Neuron (in vitro differentiated cells): ENCODE measurements around the gene B3GNT9.

Experiments
- H2AFZ ChIP-seq: one replicate; pipeline ENCODE4 v1.6.1; 2013; ENCODE audit warnings: low read depth, mild to moderate bottlenecking, inconsistent platforms, low read length, moderate library complexity
- H3K27me3 ChIP-seq: one replicate; pipeline ENCODE4 v1.6.1; 2013; ENCODE audit warnings: low read length; ENCODE audit not compliant: insufficient read depth
- H3K36me3 ChIP-seq: one replicate; pipeline ENCODE4 v1.6.1; 2013; ENCODE audit warnings: low read length; ENCODE audit not compliant: insufficient read depth
- H3K4me1 ChIP-seq: one replicate; pipeline ENCODE4 v1.6.1; 2013; ENCODE audit warnings: low read length; ENCODE audit not compliant: insufficient read depth
- H3K4me3 ChIP-seq: 2 replicates; pipeline ENCODE4 v1.5.1; 2013; ENCODE audit warnings: mild to moderate bottlenecking, low read length, moderate library complexity
- H3K9me3 ChIP-seq: one replicate; pipeline ENCODE4 v1.6.1; 2013; ENCODE audit warnings: low read length

Gene B3GNT9

GRCh38 chr16:67150833-67151396, at the start of gene B3GNT9:
B3GNT9 (minus strand) TSS chr16:67150998; CDS start chr16:67150485, 513 bp downstream.
- peaks cover 37% of the 10 kb centered on the region for H3K27me3 ChIP-seq
- H3K4me1 ChIP-seq, result peaks cover 4% of the 10 kb centered on the region
- peaks cover 10% of the 10 kb centered on the region for H3K9me3 ChIP-seq
- peaks cover 30% of the 10 kb centered on the region for H3K36me3 ChIP-seq
- H2AFZ ChIP-seq, result peak within 1 kb of the TSS; percentile 58
- peak within 1 kb of the TSS; percentile 46 for H3K4me3 ChIP-seq

- H2AFZ ChIP-seq, result no peak overlapping the region
- no peaks in the 10 kb centered on the region for H3K27me3 ChIP-seq
- H3K4me1 ChIP-seq, result no peaks in the 10 kb centered on the region
- H3K9me3 ChIP-seq, result no peaks in the 10 kb centered on the region
- no peak overlapping the region for H3K4me3 ChIP-seq
- peaks cover 67% of the 10 kb centered on the region for H3K36me3 ChIP-seq
Measured at GRCh38 chr16:67200491-67200890, 49.7 kb upstream of the B3GNT9 start.

- Histone ChIP-seq H3K4me3 (no peak overlapping the region), H2AFZ (no peak overlapping the region), H3K36me3 (peaks cover 74% of the 10 kb centered on the region), H3K27me3 (no peaks in the 10 kb centered on the region), H3K4me1 (no peaks in the 10 kb centered on the region), H3K9me3 (no peaks in the 10 kb centered on the region)
Measured at GRCh38 chr16:67199808-67200198, 49.0 kb upstream of the B3GNT9 start.

- Histone ChIP-seq H3K27me3 (no peaks in the 10 kb centered on the region), H3K4me1 (no peaks in the 10 kb centered on the region), H3K9me3 (no peaks in the 10 kb centered on the region), H3K36me3 (peaks cover 78% of the 10 kb centered on the region), H2AFZ (no peak within 1 kb of the TSS), H3K4me3 (no peak within 1 kb of the TSS)
Measured at GRCh38 chr16:67199011-67199807, 48.4 kb upstream of the B3GNT9 start, which contains the start of gene ELMO3. ELMO3 (plus strand) TSS chr16:67199131; CDS start chr16:67199327, 196 bp downstream.

- Histone ChIP-seq H2AFZ (no peak overlapping the region), H3K4me3 (no peak overlapping the region), H3K36me3 (peaks cover 76% of the 10 kb centered on the region), H3K9me3 (no peaks in the 10 kb centered on the region), H3K27me3 (no peaks in the 10 kb centered on the region), H3K4me1 (peaks cover 4% of the 10 kb centered on the region)
Measured at GRCh38 chr16:67198238-67198734, 47.5 kb upstream of the B3GNT9 start.

- Histone ChIP-seq H3K9me3 (no peaks in the 10 kb centered on the region), H3K36me3 (peaks cover 72% of the 10 kb centered on the region), H2AFZ (no peak overlapping the region), H3K4me3 (no peak overlapping the region), H3K27me3 (no peaks in the 10 kb centered on the region), H3K4me1 (peaks cover 10% of the 10 kb centered on the region)
Measured at GRCh38 chr16:67197704-67198103, 46.9 kb upstream of the B3GNT9 start.

GRCh38 chr16:67196881-67197280, 46.1 kb upstream of the B3GNT9 start:
- Histone ChIP-seq H3K36me3 (peaks cover 69% of the 10 kb centered on the region), H3K4me1 (peaks cover 13% of the 10 kb centered on the region), H2AFZ (no peak overlapping the region), H3K9me3 (no peaks in the 10 kb centered on the region), H3K27me3 (no peaks in the 10 kb centered on the region), H3K4me3 (no peak overlapping the region)

GRCh38 chr16:67195676-67196075, 44.9 kb upstream of the B3GNT9 start:
- Histone ChIP-seq H3K27me3 (no peaks in the 10 kb centered on the region), H3K4me3 (no peak overlapping the region), H3K9me3 (no peaks in the 10 kb centered on the region), H3K4me1 (peaks cover 18% of the 10 kb centered on the region), H3K36me3 (peaks cover 61% of the 10 kb centered on the region), H2AFZ (no peak overlapping the region)

- H2AFZ ChIP-seq, result no peak overlapping the region
- peaks cover 18% of the 10 kb centered on the region for H3K4me1 ChIP-seq
- no peaks in the 10 kb centered on the region for H3K27me3 ChIP-seq
- H3K9me3 ChIP-seq, result no peaks in the 10 kb centered on the region
- no peak overlapping the region for H3K4me3 ChIP-seq
- H3K36me3 ChIP-seq, result peaks cover 57% of the 10 kb centered on the region
Measured at GRCh38 chr16:67194260-67194659, 43.5 kb upstream of the B3GNT9 start.

- H3K36me3 ChIP-seq, result peaks cover 50% of the 10 kb centered on the region
- H3K9me3 ChIP-seq, result no peaks in the 10 kb centered on the region
- H3K4me3 ChIP-seq, result peak overlapping the region; percentile 94
- no peaks in the 10 kb centered on the region for H3K27me3 ChIP-seq
- no peak overlapping the region for H2AFZ ChIP-seq
- H3K4me1 ChIP-seq, result peaks cover 18% of the 10 kb centered on the region
Measured at GRCh38 chr16:67193536-67193935, 42.7 kb upstream of the B3GNT9 start.

GRCh38 chr16:67192781-67193361, 42.1 kb upstream of the B3GNT9 start:
- Histone ChIP-seq H3K4me1 (peaks cover 18% of the 10 kb centered on the region), H3K27me3 (no peaks in the 10 kb centered on the region), H3K36me3 (peaks cover 43% of the 10 kb centered on the region), H2AFZ (no peak overlapping the region), H3K9me3 (no peaks in the 10 kb centered on the region), H3K4me3 (peak overlapping the region; percentile 94)

- H3K4me1 ChIP-seq, result peaks cover 18% of the 10 kb centered on the region
- H3K4me3 ChIP-seq, result peak within 1 kb of the TSS; percentile 94
- no peak within 1 kb of the TSS for H2AFZ ChIP-seq
- H3K27me3 ChIP-seq, result no peaks in the 10 kb centered on the region
- no peaks in the 10 kb centered on the region for H3K9me3 ChIP-seq
- peaks cover 36% of the 10 kb centered on the region for H3K36me3 ChIP-seq
Measured at GRCh38 chr16:67191995-67192681, 41.3 kb upstream of the B3GNT9 start, which contains the start of gene E2F4. E2F4 (plus strand) TSS chr16:67192155; CDS start chr16:67192228, 73 bp downstream.
